DMS153 treated with DMSO at 0.1 percent for 48 hours (cell line): ENCODE results near the gene RERE.

Experiments used
- DNase-seq: peaks from one replicate; lab custom pipeline; 2025; ENCODE audit not compliant: unreplicated experiment; lab: John Stamatoyannopoulos, UW

Gene RERE

DNA sequence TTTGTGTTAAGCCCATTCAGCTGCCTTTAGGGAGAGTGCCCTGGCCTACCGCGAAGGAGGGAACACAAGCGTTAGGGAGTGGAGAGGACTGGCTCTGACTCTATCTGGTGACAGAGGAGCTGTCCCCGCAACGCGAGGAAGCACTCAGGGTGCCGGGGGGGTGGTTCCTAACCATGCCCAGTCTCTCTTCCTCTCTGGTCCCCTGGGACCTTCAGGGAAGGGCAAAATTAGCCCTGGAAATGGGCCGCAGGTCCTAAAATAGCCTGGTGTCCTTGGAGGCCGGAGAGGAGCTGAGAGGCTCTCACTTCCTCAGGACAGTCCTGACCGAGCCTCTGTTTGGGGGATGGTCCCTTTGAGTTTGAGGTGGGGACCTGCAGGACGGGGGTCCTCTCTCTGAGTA is 493.7 kb downstream of the RERE start:
- DNase-seq = no peak

DNA sequence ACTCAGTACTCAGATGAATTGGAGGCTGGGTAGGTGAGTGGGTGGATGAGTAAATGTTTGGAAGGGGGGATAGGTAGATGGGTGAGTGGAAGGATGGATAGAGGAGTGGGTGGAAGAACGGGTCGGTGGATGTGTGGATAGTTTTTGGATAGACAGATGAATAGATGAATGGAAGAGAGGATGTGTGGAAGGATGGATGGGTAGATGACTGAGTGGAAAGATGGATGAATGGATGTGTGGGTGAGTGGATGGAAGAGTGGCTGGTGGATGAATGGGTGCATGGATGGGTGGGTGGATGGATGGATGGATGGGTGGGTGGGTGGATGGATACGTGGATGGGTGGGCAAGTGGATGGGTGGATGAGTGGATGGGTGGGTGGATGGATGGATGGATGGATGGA is 495.8 kb downstream of the RERE start:
- no peak for DNase-seq

DNA sequence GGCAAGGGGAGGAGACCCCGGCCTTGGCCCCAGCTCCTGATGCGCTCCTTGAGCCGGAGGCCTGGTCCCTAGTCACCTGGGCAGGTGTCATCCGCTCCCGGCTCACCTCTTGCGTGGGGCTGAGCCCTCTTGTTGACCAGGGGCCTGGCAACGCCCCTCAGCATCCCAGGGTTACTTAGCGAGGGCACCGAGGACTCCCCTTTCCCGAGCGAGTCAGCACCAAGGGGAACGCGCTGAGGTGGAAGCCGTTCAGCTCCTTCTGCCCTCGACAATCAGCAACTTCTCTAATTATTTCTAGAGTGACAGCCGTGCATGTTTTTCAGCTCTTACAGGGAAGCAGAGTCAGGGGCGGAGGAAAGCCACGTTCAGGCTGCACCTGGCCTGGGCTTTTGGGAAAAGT is 499.0 kb downstream of the RERE start:
- no peak for DNase-seq

- peak; percentile 75 for DNase-seq
Observed at GRCh38 chr1:8317647-8318381, 499.6 kb downstream of the RERE start, which contains the start of gene SLC45A1. Gene SLC45A1 (plus strand): TSS chr1:8318114. CDS start chr1:8324330, 6,216 bp downstream.

GRCh38 chr1:8315573-8316475 is 501.6 kb downstream of the RERE start:
- no peak for DNase-seq

GRCh38 chr1:8314346-8315280 is 502.8 kb downstream of the RERE start:
- peak; percentile 94 for DNase-seq

GRCh38 chr1:8313231-8313630 is 504.2 kb downstream of the RERE start:
- no peak for DNase-seq

- no peak for DNase-seq
Observed at GRCh38 chr1:8312235-8313218, 504.9 kb downstream of the RERE start.

DNA sequence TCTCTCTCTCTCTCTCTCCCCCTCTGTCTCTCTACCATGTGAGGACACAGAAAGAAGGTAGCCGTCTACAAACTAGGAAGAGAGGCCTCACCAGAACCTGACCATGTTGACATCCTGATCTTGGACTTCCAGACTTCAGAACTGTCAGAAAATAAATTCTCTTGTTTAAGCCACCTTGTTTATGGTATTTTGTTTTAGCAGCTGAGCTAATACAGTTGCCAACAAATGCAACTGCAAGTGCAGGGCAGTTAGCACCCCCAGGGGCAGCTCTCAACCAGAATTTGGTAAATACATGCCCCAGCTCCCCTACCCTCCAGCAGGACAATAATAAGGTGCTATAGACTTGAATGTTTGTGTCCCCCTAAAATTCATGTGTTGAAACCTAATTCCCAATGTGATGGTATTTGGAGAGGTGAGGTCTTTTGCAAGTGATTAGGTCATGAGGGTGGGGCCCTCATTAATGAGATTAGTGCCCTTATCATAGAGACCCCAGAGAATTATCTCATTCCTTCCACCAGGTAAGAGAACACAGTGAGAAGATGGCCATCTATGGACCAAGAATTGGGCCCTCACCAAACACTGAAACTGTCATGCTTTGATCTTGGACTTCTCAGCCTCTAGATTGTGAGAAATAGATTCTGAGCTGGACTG is 506.2 kb downstream of the RERE start:
- no peak for DNase-seq

- DNase-seq = no peak
Observed at GRCh38 chr1:8307628-8308027, 509.8 kb downstream of the RERE start.

DNA sequence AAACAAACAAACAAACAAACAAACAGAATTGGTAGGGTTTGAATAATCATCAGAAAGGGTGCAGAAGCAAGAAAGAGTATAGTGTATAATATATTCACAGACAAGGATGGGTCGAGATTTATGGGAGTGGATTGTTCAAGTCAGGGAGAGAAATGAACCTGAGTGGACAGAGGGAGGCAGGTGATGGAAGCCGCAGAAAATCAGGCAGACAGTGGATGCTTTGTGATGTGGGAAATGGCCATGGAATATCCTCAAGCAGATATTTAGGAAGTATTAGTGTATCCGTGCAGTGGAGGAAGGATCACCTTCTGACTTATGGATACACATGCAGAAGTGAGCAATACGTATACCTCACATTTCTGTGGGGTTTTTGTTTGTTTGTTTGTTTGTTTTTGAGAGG is 513.6 kb downstream of the RERE start:
- DNase-seq = no peak

DNA sequence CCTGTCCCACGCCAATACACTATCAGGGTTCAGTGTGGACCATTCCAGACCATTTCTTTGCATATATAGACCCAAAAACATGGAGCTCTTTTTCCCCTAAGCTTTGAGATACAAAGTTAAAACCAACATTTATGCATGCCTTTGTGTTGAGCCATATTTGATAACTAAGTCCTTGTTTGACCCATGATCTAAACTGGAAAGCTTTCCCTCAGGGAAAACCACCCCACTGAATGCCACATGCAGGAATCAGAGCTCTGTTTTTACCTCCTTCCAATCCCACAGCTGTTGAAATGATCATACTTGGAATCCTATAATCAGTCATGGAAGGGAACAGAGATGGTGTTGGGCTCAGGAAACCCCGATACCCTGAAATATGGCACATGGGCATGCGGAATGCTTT is 514.3 kb downstream of the RERE start:
- DNase-seq = no peak
